GM19351 (cell line): ENCODE data around the gene DYRK2.
A peak's percentile ranks its signal among the peaks of the same experiment; 100 is the strongest.

Experiments used
- ATAC-seq: cut with Tn5 transposase; IDR thresholded peaks from one replicate; pipeline ENCODE4 v1.9.1; 2021; ENCODE audit warnings: mild to moderate bottlenecking, moderate library complexity; ENCODE audit not compliant: unreplicated experiment

The DYRK2 gene

GRCh38 chr12:67698672-67699581 is 50.4 kb downstream of the DYRK2 start:
- peak; percentile 96 for ATAC-seq

- ATAC-seq = no peak
These were observed 52.6 kb downstream of the DYRK2 start for GRCh38 chr12:67701121-67701520.

GRCh38 chr12:67702136-67702535 is 53.6 kb downstream of the DYRK2 start:
- ATAC-seq = no peak

- no peak for ATAC-seq
These were observed 55.5 kb downstream of the DYRK2 start for GRCh38 chr12:67704071-67704470.

GRCh38 chr12:67705394-67706370 is 57.1 kb downstream of the DYRK2 start:
- no peak for ATAC-seq

- ATAC-seq = no peak
These were observed 60.9 kb downstream of the DYRK2 start for GRCh38 chr12:67709367-67709954.

GRCh38 chr12:67710582-67710981 is 62.0 kb downstream of the DYRK2 start:
- ATAC-seq = peak; percentile 98

GRCh38 chr12:67712011-67712410 is 63.5 kb downstream of the DYRK2 start:
- ATAC-seq = no peak

GRCh38 chr12:67714648-67715047 is 66.1 kb downstream of the DYRK2 start:
- ATAC-seq = no peak
